ENCODE results near the gene SMARCB1.

The SMARCB1 gene

GRCh38 chr22:23849009-23850006 lies 62.5 kb downstream of the SMARCB1 start:
- Histone ChIP-seq H3K36me3 (replicated peaks; ENCODE audit: low read depth, low read length) (no peaks in the 10 kb centered on the region), H2AFZ (ENCODE audit: low read depth, low read length) (peak overlapping the region; percentile 75), H3K9ac (ENCODE audit: low read length) (peak overlapping the region; percentile 43), H3K4me2 (ENCODE audit: low read length) (peak overlapping the region; percentile 95), H3K27me3 (ENCODE audit: low read depth, low read length) (0 out of 2 replicates have a peak, but pooled peaks cover 3% of the 10 kb centered on the region), H3K79me2 (ENCODE audit: low read length) (no peaks in the 10 kb centered on the region), H3K9me3 (ENCODE audit: insufficient read depth, low read length) (no peaks in the 10 kb centered on the region), H3K4me1 (ENCODE audit: low read length) (peaks cover 65% of the 10 kb centered on the region), H4K20me1 (ENCODE audit: insufficient read depth, low read length) (no peaks in the 10 kb centered on the region), H3K4me3 (ENCODE audit: low read length) (peak overlapping the region; percentile 76), H3K27ac (ENCODE audit: low read length) (no peak overlapping the region)
- TF ChIP-seq, protein P1, sequence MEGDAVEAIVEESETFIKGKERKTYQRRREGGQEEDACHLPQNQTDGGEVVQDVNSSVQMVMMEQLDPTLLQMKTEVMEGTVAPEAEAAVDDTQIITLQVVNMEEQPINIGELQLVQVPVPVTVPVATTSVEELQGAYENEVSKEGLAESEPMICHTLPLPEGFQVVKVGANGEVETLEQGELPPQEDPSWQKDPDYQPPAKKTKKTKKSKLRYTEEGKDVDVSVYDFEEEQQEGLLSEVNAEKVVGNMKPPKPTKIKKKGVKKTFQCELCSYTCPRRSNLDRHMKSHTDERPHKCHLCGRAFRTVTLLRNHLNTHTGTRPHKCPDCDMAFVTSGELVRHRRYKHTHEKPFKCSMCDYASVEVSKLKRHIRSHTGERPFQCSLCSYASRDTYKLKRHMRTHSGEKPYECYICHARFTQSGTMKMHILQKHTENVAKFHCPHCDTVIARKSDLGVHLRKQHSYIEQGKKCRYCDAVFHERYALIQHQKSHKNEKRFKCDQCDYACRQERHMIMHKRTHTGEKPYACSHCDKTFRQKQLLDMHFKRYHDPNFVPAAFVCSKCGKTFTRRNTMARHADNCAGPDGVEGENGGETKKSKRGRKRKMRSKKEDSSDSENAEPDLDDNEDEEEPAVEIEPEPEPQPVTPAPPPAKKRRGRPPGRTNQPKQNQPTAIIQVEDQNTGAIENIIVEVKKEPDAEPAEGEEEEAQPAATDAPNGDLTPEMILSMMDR (IDR thresholded peaks at IDR 0.05; ENCODE audit: low read depth, low read length): peak; percentile 97
- no peak for TF ChIP-seq EZH2phosphoT487 (IDR thresholded peaks at IDR 0.05; ENCODE audit: low read depth)

DNA sequence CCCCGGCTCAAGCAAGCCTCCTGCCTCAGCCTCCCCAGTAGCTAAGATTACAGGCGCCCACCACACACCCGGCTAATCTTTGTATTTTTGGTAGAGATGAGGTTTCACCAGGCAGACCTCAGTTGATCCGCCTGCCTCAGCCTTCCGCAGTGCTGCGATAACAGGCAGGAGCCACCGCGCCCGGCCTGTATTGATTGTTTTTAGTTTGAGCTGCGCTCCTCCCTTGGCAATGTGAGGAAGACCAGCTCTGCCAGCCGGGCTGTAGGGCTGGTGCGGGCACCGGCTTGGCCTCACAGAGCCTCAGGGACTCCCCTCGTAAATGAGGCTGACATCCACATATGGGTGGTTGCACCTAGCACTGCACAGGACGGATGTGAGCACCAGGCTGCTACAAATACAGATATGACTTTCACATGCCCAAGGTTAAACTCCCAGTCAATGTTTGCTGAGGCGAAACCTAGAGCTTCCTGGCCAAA lies 63.4 kb downstream of the SMARCB1 start:
- Histone ChIP-seq H3K36me3 (replicated peaks; ENCODE audit: low read depth, low read length) (no peaks in the 10 kb centered on the region), H3K9ac (ENCODE audit: low read length) (peak overlapping the region; percentile 43), H3K4me1 (ENCODE audit: low read length) (peaks cover 56% of the 10 kb centered on the region), H4K20me1 (ENCODE audit: insufficient read depth, low read length) (no peaks in the 10 kb centered on the region), H2AFZ (ENCODE audit: low read depth, low read length) (peak overlapping the region; percentile 60; the same call in 1 of the 2 replicates), H3K9me3 (ENCODE audit: insufficient read depth, low read length) (no peaks in the 10 kb centered on the region), H3K4me3 (ENCODE audit: low read length) (peak overlapping the region; percentile 76), H3K27ac (ENCODE audit: low read length) (peak overlapping the region; percentile 6; the same call in 1 of the 2 replicates), H3K27me3 (ENCODE audit: low read depth, low read length) (0 out of 2 replicates have a peak, but pooled peaks cover 3% of the 10 kb centered on the region), H3K79me2 (ENCODE audit: low read length) (no peaks in the 10 kb centered on the region), H3K4me2 (ENCODE audit: low read length) (peak overlapping the region; percentile 95)
- TF ChIP-seq, protein P1 (IDR thresholded peaks at IDR 0.05; ENCODE audit: low read depth, low read length): no peak
- no peak for TF ChIP-seq EZH2phosphoT487 (IDR thresholded peaks at IDR 0.05; ENCODE audit: low read depth)

GRCh38 chr22:23856721-23857605 lies 70.2 kb downstream of the SMARCB1 start:
- H3K4me3 ChIP-seq (ENCODE audit: low read length): peak overlapping the region; percentile 91
- peak overlapping the region; percentile 83 for H3K9ac ChIP-seq (ENCODE audit: low read length)
- H2AFZ ChIP-seq (ENCODE audit: low read depth, low read length): peak overlapping the region; percentile 77
- no peaks in the 10 kb centered on the region for H3K36me3 ChIP-seq (replicated peaks; ENCODE audit: low read depth, low read length)
- no peaks in the 10 kb centered on the region for H3K79me2 ChIP-seq (ENCODE audit: low read length)
- H3K4me2 ChIP-seq (ENCODE audit: low read length): peak overlapping the region; percentile 93
- H3K9me3 ChIP-seq (ENCODE audit: insufficient read depth, low read length): no peaks in the 10 kb centered on the region
- TF ChIP-seq, protein P1 (IDR thresholded peaks at IDR 0.05; ENCODE audit: low read depth, low read length): no peak
- no peak for TF ChIP-seq EZH2phosphoT487 (IDR thresholded peaks at IDR 0.05; ENCODE audit: low read depth)
- H4K20me1 ChIP-seq (ENCODE audit: insufficient read depth, low read length): no peaks in the 10 kb centered on the region
- peaks cover 9% of the 10 kb centered on the region for H3K4me1 ChIP-seq (ENCODE audit: low read length)
- H3K27me3 ChIP-seq (ENCODE audit: low read depth, low read length): no peaks in the 10 kb centered on the region
- peak overlapping the region; percentile 73 for H3K27ac ChIP-seq (ENCODE audit: low read length)

All from OCI-LY3 (cell line).